Measurements from ENCODE around the gene ALPI.

GRCh38 chr2:232465061-232465460, 9.1 kb downstream of the ALPI start:
- TF ChIP-seq, protein P1, sequence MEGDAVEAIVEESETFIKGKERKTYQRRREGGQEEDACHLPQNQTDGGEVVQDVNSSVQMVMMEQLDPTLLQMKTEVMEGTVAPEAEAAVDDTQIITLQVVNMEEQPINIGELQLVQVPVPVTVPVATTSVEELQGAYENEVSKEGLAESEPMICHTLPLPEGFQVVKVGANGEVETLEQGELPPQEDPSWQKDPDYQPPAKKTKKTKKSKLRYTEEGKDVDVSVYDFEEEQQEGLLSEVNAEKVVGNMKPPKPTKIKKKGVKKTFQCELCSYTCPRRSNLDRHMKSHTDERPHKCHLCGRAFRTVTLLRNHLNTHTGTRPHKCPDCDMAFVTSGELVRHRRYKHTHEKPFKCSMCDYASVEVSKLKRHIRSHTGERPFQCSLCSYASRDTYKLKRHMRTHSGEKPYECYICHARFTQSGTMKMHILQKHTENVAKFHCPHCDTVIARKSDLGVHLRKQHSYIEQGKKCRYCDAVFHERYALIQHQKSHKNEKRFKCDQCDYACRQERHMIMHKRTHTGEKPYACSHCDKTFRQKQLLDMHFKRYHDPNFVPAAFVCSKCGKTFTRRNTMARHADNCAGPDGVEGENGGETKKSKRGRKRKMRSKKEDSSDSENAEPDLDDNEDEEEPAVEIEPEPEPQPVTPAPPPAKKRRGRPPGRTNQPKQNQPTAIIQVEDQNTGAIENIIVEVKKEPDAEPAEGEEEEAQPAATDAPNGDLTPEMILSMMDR (IDR thresholded peaks at IDR 0.05; ENCODE audit: low read depth, low read length): no peak
- no peak for TF ChIP-seq MYC (IDR thresholded peaks at IDR 0.05; ENCODE audit: low read depth, low read length)
- no peak for TF ChIP-seq POLR2A (IDR thresholded peaks at IDR 0.05; ENCODE audit: extremely low read depth, insufficient read length)

Measured in NB4 (cell line).